ENCODE results near the gene KCNK16. TPM values are rescaled to one million over a fixed set of nuclear protein-coding genes. Genes with fewer than 3 reads are reported as not detected.
A peak's percentile ranks its signal among the peaks of the same experiment; 100 is the strongest.
"Not testable (repeated sequence)": the region's sequence is repeated elsewhere in the genome, so short reads cannot be mapped to it uniquely, and the experiment has no call there.

Gene KCNK16
- polyA plus RNA-seq, 4 donors, result not detected

DNA sequence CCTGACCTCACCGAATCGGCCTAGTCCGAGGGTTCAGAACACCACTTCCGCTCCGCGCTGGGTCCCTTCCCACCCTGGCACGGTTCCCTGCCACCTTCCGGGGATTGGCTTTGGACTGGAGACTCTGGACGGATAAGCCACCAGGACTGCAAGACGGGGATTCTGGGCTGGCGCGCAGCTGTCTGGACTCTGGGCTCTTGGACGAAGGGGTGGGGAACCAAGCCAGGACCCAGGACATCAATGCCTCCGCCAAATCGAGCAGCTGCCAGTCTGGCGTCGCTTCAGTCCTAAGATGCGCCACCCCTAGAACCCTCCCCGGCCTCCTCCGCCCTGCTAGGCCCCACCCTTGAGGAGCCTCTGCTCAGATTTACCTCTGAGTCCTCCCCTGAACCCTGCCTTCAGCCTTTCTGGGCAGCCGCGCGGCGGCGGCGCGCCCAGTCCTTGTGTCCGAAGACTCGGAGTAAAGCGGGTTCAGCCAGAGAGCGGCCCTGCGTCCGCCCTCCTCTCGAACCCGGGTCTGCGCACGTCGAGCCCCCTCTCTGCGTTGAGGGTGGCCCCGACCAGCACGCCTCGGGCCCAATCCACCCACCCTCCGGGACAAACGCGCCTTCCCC, 9.5 kb downstream of the KCNK16 start:
- no peak for DNase-seq (ENCODE audit: low read depth in 4 of 4, low spot score in 2 of 4)

DNA sequence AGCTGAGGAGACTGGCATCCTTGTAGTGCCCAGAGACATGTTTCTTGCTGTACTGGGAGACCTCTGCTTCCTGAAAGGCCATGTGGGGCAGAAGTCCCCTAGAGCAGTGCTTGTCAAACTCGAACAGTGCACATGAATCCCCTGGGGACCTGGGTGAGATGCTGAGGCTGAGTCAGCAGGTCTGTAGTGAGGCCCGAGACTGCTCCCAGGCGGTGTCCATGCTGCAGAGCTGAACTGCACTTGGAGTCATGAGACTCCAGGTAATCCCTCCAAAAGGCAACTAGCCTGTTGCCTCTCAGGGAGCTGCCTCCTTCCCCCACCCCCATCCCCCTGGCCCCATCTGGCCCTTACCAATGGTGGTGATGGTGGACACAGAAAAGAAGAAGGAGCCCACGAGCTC, 12.0 kb downstream of the KCNK16 start:
- DNase-seq (ENCODE audit: low read depth in 4 of 4, low spot score in 2 of 4), result no peak

DNA sequence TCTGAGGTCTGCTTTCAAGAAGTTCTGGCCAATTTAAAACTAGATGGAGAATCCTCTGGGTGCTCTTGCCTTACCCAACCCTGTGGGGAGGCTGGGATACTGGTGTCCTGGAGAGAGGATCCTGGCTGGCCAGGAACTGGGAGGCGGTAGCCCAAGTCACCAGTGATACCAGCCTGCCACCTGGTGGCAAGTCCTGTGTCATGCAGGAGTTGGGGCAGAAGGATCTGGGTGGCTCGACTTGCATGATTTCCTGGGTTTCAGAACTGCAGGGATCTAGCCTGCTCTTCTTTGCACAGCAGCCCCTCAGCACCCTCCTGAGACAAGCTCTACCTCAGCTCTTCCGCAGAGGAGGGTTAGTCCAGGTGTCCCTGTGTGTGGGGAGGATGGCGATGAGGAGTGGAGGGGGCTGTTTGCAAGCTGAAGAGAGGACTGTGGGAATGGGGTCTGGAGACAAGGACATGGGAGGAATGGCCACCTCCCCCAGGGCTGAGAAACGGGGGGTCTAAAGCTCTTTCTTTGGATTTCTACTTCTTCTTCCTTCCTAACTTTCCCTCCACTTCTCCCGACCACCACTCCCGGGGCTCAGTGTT, 12.5 kb downstream of the KCNK16 start:
- DNase-seq (ENCODE audit: low read depth in 4 of 4, low spot score in 2 of 4), result peak in 2 of 4 donors; percentile 34 to 57

DNA sequence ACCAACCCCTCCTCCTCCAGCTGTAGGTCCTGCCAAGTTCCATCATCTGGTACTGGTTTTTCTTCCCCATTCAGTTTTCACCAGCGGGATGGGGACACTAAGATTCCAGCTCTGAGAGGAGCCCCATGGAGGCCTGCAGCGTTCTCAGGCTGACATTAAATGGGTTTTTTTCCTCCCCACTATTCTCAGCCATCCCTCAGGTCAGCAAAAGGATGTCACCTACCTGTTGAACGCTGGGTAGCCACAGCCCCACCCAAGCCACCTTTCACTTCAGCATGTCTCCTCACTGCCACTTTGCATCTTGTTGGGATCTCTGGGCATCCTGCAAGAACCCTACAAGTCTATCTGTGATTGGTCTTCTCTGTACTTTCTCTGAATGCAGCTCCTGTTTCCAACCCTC, 15.0 kb downstream of the KCNK16 start:
- no peak for DNase-seq (ENCODE audit: low read depth in 4 of 4, low spot score in 2 of 4)

DNA sequence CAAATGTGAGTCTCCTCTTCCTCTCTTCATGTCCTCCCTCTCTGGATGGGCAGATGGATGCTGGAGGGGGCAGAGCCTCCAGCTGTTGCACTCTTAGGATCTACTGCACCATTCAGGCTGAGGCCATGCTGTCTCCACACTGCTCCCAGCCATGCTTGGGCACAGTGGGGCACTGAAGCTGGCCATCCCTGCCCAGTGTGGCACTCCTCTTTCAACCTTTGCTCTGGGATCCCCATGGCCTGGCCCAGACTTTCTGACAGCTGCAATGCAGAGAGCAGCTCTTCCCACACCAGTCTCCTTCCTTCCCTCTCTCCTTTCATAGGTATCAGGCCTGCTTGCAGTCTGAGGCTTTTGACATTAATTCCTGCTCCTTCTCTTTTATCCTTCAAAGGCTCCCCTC, 17.6 kb downstream of the KCNK16 start:
- DNase-seq (ENCODE audit: low read depth in 4 of 4, low spot score in 2 of 4), result no peak

DNA sequence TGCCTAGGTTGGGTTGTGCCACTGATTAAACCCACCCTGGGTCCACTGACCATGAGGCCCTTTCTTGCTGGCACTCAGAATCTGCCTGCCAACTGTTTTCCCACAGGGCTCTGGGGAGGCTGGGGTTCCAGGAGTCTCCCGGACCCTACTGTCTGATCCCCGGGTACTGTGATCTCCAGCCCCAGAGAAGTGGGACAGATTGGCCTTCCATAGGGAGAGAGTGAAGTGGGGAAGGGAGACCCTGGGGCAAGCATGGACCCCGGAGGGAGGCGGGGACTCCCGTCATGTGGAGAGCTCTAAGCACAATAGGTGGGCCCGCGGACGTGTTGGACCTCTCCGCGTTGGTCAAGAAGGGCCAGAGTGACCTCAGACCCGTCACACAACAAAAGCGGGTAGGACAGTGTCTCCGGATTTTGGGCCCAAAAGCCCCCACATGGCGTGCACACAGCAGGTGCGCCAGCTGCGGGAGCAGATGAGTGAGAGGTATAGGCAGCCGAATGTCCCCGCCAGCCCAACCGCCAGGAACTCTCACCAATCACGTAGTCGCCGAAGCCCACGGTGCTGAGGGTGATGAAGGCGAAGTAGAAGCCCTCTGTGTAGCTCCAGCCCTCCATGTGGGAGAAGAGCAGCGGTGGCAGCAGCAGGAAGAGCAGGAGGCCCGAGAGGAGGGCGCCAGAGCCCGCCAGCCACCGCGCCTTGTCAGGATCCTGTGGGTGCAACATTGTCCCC, 18.9 kb downstream of the KCNK16 start:
- DNase-seq (ENCODE audit: low read depth in 4 of 4, low spot score in 2 of 4), result no peak

DNA sequence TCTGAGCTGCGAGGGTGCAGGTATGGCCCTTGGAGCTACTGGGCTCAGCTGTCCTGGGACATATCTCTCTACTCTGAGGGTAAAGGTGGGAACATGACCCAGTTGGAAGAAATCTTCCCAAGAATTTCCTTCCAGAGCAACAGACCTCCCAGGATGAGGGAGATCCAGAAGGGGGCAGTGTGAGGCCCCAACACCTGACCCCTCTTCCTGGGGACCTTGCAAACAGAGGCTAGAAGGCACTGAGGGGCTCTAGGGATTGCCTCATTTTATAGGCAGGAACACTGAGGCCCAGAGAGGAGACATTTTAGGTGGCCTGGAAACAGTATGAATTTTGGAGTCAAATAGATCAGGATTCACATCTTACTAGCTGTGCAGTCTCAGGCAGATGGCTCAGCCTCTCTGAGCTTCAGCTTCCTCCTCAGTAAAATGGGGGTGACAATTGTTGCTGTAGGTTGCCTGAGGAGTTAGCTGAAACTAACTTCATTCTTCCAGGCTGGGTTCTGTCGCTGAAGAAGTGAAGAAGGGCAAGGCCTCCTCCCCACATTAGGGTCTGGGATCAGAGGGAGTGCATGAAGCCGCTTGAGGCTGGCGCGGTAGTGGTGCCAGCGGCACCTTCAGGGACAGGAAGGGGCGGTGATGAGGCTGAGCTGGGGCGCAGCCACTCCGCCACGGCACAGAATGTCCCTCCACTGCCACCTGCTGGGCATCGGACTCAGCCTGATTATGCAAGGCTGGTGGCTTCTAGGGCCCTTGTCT, 19.7 kb downstream of the KCNK16 start:
- DNase-seq (ENCODE audit: low read depth in 4 of 4, low spot score in 2 of 4), result peak in 3 of 4 donors; percentile 40 to 67 (median 51)

DNA sequence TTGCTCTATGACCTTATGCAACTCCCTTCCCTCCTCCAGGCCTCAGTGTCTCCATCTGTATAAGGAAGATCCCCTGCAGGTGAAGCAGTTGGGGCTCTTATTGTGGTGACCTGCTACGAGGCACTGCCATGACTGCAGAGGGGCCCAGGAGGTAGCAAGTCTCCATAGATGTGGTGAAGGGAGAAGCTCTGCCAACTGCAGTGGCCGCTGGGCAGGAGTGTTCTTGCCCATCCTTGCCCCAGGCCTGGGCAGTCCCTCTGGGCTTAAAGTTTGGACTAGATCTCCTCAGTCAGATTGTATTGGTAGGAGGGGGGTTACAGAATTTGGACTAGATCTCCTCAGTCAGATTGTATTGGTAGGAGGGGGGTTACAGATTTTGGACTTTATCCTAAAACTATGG, 20.5 kb downstream of the KCNK16 start:
- DNase-seq (ENCODE audit: low read depth in 4 of 4, low spot score in 2 of 4), result no peak

DNA sequence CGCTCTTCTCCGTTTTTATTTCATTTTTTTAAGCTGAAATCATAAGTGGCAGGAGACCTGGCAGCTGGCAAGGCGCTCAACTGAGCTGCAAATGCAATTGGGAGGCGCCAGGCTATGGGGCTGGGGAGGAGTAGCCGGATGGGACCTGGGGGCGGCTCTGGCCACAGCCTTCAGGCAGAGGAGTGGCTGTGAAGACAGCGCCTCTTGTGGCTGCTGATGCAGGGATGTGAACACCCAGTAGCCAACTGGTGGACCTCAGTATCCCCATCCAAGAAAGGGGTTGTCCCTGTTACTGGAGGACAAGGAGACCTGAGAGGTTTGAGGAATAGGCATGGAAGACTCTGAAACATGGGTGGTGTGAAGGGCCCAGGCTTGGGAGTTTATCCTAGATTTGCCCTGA, 20.9 kb downstream of the KCNK16 start:
- no peak for DNase-seq (ENCODE audit: low read depth in 4 of 4, low spot score in 2 of 4)

DNA sequence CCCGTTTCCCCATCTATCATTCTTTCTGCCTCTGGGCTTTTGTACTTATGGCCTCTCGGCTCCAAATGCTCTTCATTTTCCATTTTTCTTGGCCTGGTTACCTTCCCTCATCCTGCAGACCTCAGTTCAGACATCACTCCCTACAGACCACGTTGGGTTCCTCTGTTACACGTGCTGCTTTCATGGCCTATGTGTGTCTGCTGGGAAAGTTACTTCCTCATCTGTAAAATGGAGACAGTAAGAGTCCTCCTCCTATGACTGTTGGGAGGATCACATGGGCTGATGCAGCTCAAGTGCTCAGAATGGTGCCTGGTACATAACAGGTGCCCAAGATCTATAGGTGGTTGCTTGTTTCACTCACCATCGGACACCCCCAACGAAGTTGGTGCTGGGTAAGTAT, 21.8 kb downstream of the KCNK16 start:
- DNase-seq (ENCODE audit: low read depth in 4 of 4, low spot score in 2 of 4), result no peak

DNA sequence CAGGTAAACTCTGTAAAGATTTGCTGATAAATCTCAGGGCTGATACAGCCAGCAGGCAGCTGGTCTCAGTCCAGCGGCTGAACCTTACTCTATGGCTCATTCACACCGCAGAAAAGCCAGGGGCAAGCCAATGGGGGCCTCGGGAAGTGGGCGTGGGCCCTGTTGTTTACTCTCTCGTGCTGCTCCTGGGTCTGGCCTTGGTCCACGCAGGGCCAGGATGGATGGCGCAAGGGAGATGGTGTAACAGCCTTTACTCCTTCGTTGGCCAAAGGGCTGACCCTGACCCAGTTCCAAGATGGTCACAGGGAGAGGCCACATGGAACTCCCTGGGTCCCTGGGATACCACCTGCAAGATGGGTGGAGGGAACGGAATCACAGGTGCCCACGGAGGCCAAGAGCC, 24.4 kb downstream of the KCNK16 start:
- no peak for DNase-seq (ENCODE audit: low read depth in 4 of 4, low spot score in 2 of 4)

DNA sequence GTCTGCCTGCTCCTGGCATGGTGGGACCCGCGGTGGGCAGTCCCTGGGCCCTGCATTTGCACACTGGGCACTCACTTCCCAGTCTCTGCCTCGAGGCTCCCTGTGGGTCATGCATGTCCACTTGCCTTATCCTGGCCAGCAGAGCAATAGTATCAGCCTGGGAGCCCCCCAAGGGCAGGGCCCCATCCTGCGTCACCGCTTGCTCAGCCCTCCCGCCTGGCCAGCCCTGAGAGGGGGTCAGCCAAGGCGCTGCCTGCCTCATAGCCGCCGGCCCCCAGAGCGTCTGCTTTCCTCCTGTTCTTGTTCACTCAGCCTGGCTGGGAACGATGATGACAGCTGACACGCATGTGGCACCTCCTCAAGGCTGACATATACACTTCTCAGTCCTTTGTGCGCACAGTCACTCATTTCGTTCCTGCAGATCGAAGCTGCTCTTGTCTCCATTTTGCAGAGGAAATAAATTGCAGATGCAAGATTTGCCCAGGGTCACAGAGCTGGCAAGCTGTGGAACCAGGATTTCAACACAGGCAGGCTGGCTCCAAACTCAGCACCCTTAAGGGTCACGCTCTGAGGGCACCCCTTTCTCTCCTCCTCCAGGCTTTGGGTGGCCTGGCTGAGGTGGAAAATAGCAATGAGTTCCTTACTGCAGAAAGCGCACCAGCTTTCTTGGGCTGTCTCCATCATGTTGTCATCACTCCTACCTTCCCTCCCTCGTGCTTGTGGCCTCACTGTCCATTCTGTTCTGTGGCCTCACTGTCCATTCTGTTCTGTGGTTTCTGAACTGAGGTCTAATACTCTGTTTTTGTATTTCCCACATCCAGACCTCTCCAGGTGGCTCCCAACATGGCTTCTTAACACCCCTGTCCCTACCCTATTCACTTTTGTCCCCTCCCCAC, 25.5 kb downstream of the KCNK16 start:
- no peak for DNase-seq (ENCODE audit: low read depth in 4 of 4, low spot score in 2 of 4)

DNA sequence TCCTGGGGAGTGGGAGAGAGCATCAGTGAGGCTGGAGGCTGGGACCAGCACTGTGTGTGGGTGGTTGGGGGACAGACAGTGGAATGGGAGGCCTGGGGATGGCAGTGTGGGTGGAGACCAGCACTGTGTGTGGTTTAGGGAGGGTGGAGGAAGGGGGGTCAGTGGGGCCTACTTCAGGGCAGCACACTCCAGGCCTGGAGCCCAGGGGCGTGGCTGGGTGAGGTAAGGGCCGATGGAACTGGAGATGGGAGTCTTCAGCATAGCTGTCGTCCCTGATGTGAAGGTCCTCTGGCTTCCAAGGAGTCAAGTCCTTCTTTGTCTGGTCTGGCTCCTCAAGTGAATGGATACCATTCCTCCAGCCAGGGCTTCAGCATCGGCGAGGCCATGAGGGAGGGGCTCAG, 26.9 kb downstream of the KCNK16 start:
- DNase-seq (ENCODE audit: low read depth in 4 of 4, low spot score in 2 of 4), result no peak

DNA sequence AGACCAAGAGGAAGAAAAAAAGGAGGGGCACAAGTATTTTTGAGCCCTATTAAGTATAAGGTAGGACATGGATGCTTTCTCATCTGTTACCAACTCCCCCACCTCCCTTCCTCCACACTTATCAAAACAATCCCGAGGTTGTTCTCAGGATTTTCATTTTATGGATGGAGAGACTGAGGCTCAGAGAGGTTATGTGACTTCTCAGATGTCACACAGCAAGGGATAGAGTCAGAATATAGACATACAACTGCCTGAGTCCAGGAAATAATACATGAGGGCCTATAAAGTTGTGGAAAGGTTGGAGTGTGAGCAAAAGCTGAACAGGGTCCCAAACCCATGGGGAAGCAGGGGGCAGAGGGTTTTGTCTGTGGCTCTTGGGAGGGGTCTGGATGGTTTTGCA, 27.6 kb downstream of the KCNK16 start:
- DNase-seq (ENCODE audit: low read depth in 4 of 4, low spot score in 2 of 4), result no peak

DNA sequence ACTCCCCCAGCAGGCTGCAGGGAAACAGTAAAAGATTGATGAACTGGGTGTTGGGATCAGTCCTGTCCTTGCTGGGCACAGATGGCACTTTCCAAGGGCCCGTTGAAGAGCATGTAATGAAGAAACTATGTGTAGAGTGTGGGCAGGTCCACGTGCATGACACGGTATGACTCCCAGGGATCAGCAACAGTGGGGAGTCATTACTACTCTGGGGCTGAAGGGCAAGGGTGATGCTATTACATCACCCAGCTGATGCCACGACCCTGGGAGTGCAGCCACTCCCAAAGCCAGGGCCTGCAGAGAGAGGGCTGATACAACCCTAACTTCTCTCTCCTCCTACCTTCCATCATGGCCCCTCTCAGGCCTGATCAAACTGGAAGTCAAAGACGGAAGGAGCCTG, 28.4 kb downstream of the KCNK16 start:
- no peak for DNase-seq (ENCODE audit: low read depth in 4 of 4, low spot score in 2 of 4)

DNA sequence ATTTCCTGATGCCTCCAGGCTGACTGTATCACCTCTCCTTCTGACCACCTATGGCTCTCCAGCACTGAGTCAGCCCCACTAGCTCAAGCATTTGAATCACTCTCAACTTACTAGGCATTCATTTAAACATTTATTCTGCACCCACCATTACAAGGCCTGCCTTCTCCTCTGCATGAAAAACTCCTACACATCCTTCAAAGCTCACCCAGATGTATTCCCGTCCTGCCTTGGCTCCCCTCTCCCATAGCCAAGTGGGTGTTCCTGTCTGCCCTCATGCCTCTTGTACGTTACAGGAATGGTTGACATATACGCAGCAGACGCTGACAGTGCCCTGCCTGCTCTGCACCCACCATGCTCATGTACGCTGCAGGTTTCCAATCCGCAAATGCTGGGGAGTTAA, 29.9 kb downstream of the KCNK16 start:
- no peak for DNase-seq (ENCODE audit: low read depth in 4 of 4, low spot score in 2 of 4)

DNA sequence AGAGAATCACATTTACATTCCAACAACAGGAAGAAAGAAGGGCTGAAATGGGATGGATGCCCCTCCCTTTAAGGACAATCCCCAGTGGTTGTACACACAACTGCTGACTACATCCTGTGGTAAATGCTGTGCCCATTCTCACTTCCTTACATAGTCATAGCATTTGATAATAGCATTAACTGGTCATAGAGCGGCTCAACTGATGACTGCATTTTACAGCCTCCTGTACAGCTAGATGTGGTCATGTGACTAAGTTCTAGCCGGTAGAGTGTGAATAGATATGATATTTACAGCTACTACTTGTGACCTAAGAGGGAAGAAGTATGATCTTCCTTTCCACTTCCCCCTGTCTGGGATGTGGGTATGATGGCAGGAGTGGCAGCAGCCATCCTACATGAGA, 33.0 kb downstream of the KCNK16 start:
- DNase-seq (ENCODE audit: low read depth in 4 of 4, low spot score in 2 of 4), result no peak

DNA sequence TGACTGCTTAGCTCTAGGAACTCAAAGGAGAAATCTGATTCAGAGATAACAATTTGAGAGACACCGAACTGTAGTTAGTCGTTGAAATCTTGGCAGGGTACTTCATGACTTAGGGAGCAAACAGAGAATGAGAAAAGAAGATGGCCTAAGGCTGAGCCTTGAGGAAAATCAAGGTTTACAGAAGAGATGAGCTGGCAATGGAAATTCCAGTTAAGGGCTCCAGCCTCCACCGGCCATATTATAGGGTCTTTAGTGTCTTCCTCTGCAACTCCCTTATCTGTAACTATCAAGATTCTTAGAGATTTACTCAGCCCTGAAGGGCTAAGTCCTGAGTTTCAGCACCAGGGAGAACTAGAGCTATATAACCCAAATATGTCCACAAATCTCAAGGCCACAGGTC, 34.9 kb downstream of the KCNK16 start:
- no peak for DNase-seq (ENCODE audit: low read depth in 4 of 4, low spot score in 2 of 4)

DNA sequence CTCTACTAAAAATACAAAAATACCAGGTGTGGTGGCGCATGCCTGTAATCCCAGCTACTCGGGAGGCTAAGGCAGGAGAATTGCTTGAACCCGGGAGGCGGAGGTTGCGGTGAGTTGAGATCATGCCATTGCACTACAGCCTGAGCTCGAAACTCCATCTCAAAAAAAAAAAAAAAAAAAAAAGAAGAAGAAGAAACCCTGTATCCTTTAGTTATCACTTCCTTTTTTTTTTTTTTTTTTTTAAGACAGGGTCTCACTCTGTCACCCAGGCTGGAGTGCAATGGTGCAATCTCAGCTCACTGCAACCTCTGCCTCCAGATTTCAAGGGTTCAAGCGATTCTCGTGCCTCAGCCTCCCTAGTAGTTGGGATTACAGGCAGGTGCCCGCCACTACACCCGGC, 35.9 kb downstream of the KCNK16 start:
- DNase-seq (ENCODE audit: low read depth in 4 of 4, low spot score in 2 of 4), result not testable (repeated sequence)

DNA sequence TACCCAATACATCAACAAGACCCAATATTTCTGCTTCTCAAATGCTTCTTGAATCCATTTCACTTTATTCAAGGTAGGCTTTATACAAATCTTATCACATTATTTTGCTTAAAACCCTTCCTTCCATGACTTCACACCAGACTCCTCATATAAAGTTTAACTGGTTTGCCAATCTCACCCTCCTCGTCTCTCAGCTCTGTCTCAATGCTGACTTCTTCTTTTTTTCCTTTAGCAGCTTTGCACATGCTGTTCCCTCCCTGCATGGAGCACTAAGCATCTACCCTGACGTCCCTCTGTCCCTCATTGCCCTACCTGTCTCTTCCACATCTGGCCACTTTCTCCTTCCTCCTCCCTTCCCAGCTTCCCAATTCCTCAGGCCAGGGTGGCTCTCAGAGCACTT, 39.7 kb downstream of the KCNK16 start:
- DNase-seq (ENCODE audit: low read depth in 4 of 4, low spot score in 2 of 4), result no peak
